Kidney (tissue), 14 donors: ENCODE data around the gene F7. TPM values are rescaled to one million over a fixed set of nuclear protein-coding genes. Genes with fewer than 3 reads are reported as not detected.

Experiments used
- DNase-seq, 5 donors: peaks; one replicate each; pipeline ENCODE4 v3.0.0-alpha.2; 2013 to 2020
- FAIRE-seq: peaks from 2 replicates; lab custom pipeline; 2012; peaks lifted over from hg19 to GRCh38; lab: Jason Lieb, UNC
- H3K27ac ChIP-seq, 2 donors: one replicate each; pipeline ENCODE4 v1.7.0; 2013; ENCODE audit warnings: low read depth in 2 of 2, low read length in 2 of 2, inconsistent platforms in 1 of 2
- H3K27me3 ChIP-seq: one replicate; pipeline ENCODE4 v1.7.1; 2013; ENCODE audit warnings: low read length, inconsistent platforms; ENCODE audit not compliant: control insufficient read depth, insufficient read depth
- H3K36me3 ChIP-seq, 3 donors: one replicate each; pipeline versions ENCODE4 v1.7.0 to v1.7.1; 2013; ENCODE audit warnings: low read length in 3 of 3, control low read depth in 1 of 3, inconsistent platforms in 1 of 3; ENCODE audit not compliant: insufficient read depth in 3 of 3, control insufficient read depth in 2 of 3
- H3K4me1 ChIP-seq, 3 donors: one replicate each; pipeline versions ENCODE4 v1.7.0 to v1.7.1; 2013; ENCODE audit warnings: low read length in 3 of 3, inconsistent platforms in 1 of 3, low read depth in 1 of 3; ENCODE audit not compliant: control insufficient read depth in 2 of 3, insufficient read depth in 2 of 3
- H3K4me3 ChIP-seq, 3 donors: one replicate each; pipeline versions ENCODE4 v1.7.0 to v1.8.1; 2013; ENCODE audit warnings: low read length in 3 of 3, control low read depth in 1 of 3, inconsistent platforms in 1 of 3
- H3K9ac ChIP-seq, 3 donors: one replicate each; pipeline versions ENCODE4 v1.7.0 to v1.7.1; 2013; ENCODE audit warnings: low read length in 3 of 3, control low read depth in 1 of 3, inconsistent platforms in 1 of 3
- H3K9me3 ChIP-seq, 3 donors: one replicate each; pipeline versions ENCODE4 v1.7.0 to v1.7.1; 2013; ENCODE audit warnings: low read length in 3 of 3, control low read depth in 1 of 3, inconsistent platforms in 1 of 3; ENCODE audit not compliant: control insufficient read depth in 2 of 3, insufficient read depth in 1 of 3
- intact Hi-C: fragments of 100-400 bp; cut with DNase I; formaldehyde crosslinking; loops from one replicate; pipeline ENCODE4 v1.11.1; 2022
- polyA plus RNA-seq: library from polyadenylated mRNA; stranded (reverse); fragments of 350-450 nt; fragmentation: Illumina TruSeq; extraction: RNeasy Lipid Tissue Mini Kit (QIAGEN cat#74804); gene quantifications from one replicate; pipeline ENCODE4 v1.2.3, GENCODE V29; 2014; ENCODE audit warnings: low read depth, low replicate concordance; ENCODE audit not compliant: insufficient read depth
- total RNA-seq: library from RNA; stranded (reverse); fragmentation: NEBNext Ultra II Directional; extraction: Animal tissue kit (Norgen Biotek cat#: 25700); gene quantifications from one replicate; pipeline ENCODE4 v1.2.1, GENCODE V29; 2021
- TF ChIP-seq, protein P1 (sequence below): IDR thresholded peaks from 3 replicates; pipeline ENCODE4 v1.5.1; 2012; ENCODE audit warnings: mild to moderate bottlenecking, moderate library complexity, borderline replicate concordance; ENCODE audit not compliant: insufficient read depth; ENCODE audit errors: extremely low read depth
- donor health status: control.
- donor health status: control.
- donor health status: control.
- donor health status: control.
- donor health status: control.
- donor health status: DM: yes; HTN: yes; CAD: no.
- donor health status: Normal renal cell carcinoma (clear cell type).

The F7 gene
- total and polyA plus RNA-seq, 2 donors from 2014 or later: 0.16 to 0.52 TPM

DNA sequence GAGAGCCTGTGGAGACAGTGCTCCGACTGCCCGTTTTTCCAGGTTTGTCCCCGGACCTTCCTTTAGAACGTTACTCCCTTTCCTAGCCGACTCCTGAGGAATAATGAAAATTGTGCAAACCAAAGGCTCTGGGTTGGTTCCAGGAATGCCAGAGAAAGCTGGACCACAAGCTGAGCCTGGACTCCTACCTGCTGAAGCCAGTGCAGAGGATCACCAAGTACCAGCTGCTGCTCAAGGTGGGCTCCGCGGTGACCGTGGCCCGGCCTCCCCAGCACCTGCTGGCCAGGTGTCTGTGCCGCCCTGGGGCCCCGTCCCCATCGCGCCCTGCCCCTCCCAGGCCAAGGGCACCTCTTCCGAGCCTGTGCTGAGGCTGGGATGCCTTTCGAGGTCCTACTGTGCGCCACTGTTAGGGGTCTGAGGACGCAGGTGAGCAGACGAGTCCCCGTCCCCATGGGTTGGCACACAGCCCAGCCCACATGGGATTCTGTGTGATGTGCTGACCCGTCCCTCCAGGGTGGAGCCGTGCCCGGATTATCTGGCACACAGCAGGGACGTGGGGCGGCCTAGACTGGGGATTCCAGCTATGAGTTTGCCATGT is 20.5 kb upstream of the F7 start:
- Histone ChIP-seq H3K4me3 (no peak overlapping the region), H3K4me1 (no peaks in the 10 kb centered on the region), H3K36me3 (peaks cover 0 to 25% (median 19%) of the 10 kb centered on the region in 3 donors), H3K9ac (no peak overlapping the region), H3K27me3 (no peaks in the 10 kb centered on the region), H3K27ac (no peak overlapping the region), H3K9me3 (no peaks in the 10 kb centered on the region)
- DNase-seq (peak in 1 of 5 donors; percentile 55), FAIRE-seq (no peak)
- TF ChIP-seq, protein P1, sequence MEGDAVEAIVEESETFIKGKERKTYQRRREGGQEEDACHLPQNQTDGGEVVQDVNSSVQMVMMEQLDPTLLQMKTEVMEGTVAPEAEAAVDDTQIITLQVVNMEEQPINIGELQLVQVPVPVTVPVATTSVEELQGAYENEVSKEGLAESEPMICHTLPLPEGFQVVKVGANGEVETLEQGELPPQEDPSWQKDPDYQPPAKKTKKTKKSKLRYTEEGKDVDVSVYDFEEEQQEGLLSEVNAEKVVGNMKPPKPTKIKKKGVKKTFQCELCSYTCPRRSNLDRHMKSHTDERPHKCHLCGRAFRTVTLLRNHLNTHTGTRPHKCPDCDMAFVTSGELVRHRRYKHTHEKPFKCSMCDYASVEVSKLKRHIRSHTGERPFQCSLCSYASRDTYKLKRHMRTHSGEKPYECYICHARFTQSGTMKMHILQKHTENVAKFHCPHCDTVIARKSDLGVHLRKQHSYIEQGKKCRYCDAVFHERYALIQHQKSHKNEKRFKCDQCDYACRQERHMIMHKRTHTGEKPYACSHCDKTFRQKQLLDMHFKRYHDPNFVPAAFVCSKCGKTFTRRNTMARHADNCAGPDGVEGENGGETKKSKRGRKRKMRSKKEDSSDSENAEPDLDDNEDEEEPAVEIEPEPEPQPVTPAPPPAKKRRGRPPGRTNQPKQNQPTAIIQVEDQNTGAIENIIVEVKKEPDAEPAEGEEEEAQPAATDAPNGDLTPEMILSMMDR: no peak
- intact Hi-C loops: no loop called here

DNA sequence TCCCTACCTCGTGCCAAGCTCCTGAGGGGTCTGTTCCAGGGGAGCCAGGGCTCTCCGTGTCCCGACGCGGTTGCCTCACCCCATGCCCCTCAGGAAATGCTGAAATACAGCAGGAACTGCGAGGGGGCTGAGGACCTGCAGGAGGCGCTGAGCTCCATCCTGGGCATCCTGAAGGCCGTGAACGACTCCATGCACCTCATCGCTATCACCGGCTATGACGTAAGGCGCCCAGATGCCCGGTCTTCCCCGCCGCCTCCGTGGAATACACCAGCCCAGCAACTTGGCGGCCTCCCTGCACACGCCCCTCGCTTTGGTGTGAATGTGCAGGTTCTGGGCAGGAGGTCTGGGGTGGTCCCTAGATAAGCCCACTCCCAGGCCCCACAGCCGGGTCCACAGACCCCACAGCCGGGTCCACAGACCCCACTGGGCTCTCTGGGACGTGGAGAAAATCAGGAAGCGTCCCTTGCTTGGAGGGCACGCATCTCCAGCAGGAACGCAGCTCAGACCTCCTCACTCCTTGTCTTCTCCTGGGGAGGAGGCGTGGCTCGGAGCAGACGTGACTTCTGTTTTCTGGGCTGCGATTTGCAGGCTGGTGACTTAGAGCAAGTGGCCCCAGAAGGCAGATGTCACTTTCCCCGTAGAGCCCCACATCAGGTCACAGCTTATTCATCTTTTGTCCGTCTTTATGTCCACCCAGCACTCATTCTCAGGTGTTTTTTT is 19.4 kb upstream of the F7 start:
- TF ChIP-seq, protein P1: no peak
- no peak for FAIRE-seq
- Histone ChIP-seq H3K36me3 (peaks cover 0 to 27% (median 19%) of the 10 kb centered on the region in 3 donors), H3K27ac (no peak overlapping the region), H3K9ac (no peak overlapping the region), H3K4me3 (no peak overlapping the region), H3K27me3 (no peaks in the 10 kb centered on the region), H3K9me3 (no peaks in the 10 kb centered on the region), H3K4me1 (no peaks in the 10 kb centered on the region)
- DNase-seq: peak in 1 of 5 donors; percentile 43
- intact Hi-C loops: no loop called here

DNA sequence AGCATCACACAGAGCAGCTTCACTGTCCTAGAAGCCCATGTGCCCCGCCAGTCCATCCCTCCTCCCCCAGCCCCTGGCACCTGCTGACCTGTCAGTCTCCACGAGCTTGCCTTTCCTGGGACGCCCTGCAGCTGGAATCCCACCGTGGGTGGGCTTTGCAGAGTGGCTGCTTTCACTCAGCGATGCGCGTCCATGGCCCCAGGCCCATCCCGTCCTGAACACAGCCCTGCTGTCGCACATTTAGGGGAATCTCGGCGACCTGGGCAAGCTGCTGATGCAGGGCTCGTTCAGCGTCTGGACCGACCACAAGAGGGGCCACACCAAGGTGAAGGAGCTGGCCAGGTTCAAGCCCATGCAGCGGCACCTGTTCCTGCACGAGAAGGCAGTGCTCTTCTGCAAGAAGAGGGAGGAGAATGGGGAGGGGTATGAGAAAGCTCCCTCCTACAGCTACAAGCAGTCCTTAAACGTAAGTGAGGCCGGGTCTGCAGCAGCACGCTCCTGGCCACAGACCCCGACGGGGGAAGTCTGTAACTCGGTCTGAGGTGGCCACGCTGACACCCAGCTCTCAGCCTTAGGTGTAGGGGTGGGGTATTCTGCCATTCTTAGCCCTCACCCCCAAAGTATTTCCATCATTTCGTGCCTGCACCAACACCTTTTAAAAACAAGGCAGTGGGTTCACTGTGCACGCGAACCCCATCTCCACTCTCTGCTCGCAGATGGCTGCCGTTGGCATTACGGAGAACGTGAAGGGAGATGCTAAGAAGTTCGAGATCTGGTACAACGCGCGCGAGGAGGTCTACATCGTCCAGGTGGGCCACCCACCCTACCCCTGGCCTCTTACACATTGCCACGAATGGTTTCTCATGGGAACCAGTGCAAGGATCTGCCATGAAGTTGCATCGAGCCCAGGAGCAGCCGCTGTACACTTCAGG is 18.3 kb upstream of the F7 start:
- Histone ChIP-seq H3K9ac (no peak overlapping the region), H3K36me3 (peaks cover 0 to 28% (median 16%) of the 10 kb centered on the region in 3 donors), H3K27me3 (no peaks in the 10 kb centered on the region), H3K4me1 (no peaks in the 10 kb centered on the region), H3K27ac (no peak overlapping the region), H3K4me3 (no peak overlapping the region), H3K9me3 (no peaks in the 10 kb centered on the region)
- intact Hi-C loops: no loop called here
- FAIRE-seq (no peak), DNase-seq (peak in 1 of 5 donors; percentile 53)
- TF ChIP-seq, protein P1: no peak
